ENCODE results near the gene PNLDC1.
A peak's percentile ranks its signal among the peaks of the same experiment; 100 is the strongest.

Gene PNLDC1

GRCh38 chr6:159837511-159837910 is 37.4 kb downstream of the PNLDC1 start:
- Histone ChIP-seq H3K9me3 (ENCODE audit: insufficient read depth, low read depth, low read length) (no peaks in the 10 kb centered on the region), H3K14ac (ENCODE audit: low read length) (no peak overlapping the region), H3K27me3 (ENCODE audit: insufficient read depth, low read length) (no peaks in the 10 kb centered on the region), H2BK120ac (ENCODE audit: insufficient read depth, low read length, poor library complexity) (no peak overlapping the region), H3K23ac (ENCODE audit: low read length) (no peak overlapping the region), H3K18ac (ENCODE audit: low read length) (no peak overlapping the region), H2BK12ac (ENCODE audit: low read length) (no peak overlapping the region), H3K36me3 (ENCODE audit: control insufficient read depth in 1 of 2, insufficient read depth in 2 of 2, low read length in 2 of 2) (no peaks in the 10 kb centered on the region), H3K79me2 (ENCODE audit: control insufficient read depth, insufficient read depth, low read length, poor library complexity) (no peaks in the 10 kb centered on the region), H3K79me1 (ENCODE audit: low read length) (no peaks in the 10 kb centered on the region), H3K27ac (ENCODE audit: low read depth, low read length) (no peak overlapping the region), H4K8ac (ENCODE audit: low read depth, low read length) (no peak overlapping the region), H3K9ac (ENCODE audit: low read length) (no peak overlapping the region), H3K4me3 (ENCODE audit: low read depth, low read length) (no peak overlapping the region), H2AFZ (ENCODE audit: insufficient read depth, low read length, poor library complexity) (no peak overlapping the region), H3K4me1 (ENCODE audit: control insufficient read depth in 1 of 2, insufficient read depth in 2 of 2, low read length in 2 of 2) (no peaks in the 10 kb centered on the region), H4K91ac (ENCODE audit: low read depth, low read length) (no peak overlapping the region), H3K4me2 (ENCODE audit: low read length) (no peak overlapping the region), H2AK5ac (ENCODE audit: low read length) (no peak overlapping the region), H4K12ac (ENCODE audit: low read depth, low read length) (no peak overlapping the region), H3K4ac (ENCODE audit: low read depth, low read length) (no peak overlapping the region), H2BK5ac (ENCODE audit: low read depth, low read length, poor library complexity) (no peak overlapping the region)
- no peak for DNase-seq
- no CpG with 5 or more reads among the region's 8 CpGs for WGBS (ENCODE audit: extremely low coverage, insufficient coverage, insufficient read length)

- Histone ChIP-seq H4K12ac (ENCODE audit: low read depth, low read length) (no peak overlapping the region), H2AK5ac (ENCODE audit: low read length) (no peak overlapping the region)
- DNase-seq = no peak
Measured at GRCh38 chr6:159838020-159838744, 38.1 kb downstream of the PNLDC1 start.

GRCh38 chr6:159842035-159842434 is 42.0 kb downstream of the PNLDC1 start:
- no peak overlapping the region for H2AK5ac ChIP-seq (ENCODE audit: low read length)
- no peak overlapping the region for H3K27ac ChIP-seq (ENCODE audit: low read depth, low read length)
- no peak overlapping the region for H2BK5ac ChIP-seq (ENCODE audit: low read depth, low read length, poor library complexity)
- H3K14ac ChIP-seq (ENCODE audit: low read length) = no peak overlapping the region
- H2BK12ac ChIP-seq (ENCODE audit: low read length) = no peak overlapping the region
- no CpG with 5 or more reads among the region's 4 CpGs for WGBS (ENCODE audit: extremely low coverage, insufficient coverage, insufficient read length)
- H3K9ac ChIP-seq (ENCODE audit: low read length) = no peak overlapping the region
- H2BK120ac ChIP-seq (ENCODE audit: insufficient read depth, low read length, poor library complexity) = no peak overlapping the region
- no peak overlapping the region for H3K4me2 ChIP-seq (ENCODE audit: low read length)
- H3K23ac ChIP-seq (ENCODE audit: low read length) = no peak overlapping the region
- no peak overlapping the region for H3K18ac ChIP-seq (ENCODE audit: low read length)
- no peaks in the 10 kb centered on the region for H3K36me3 ChIP-seq (ENCODE audit: control insufficient read depth in 1 of 2, insufficient read depth in 2 of 2, low read length in 2 of 2)
- DNase-seq = peak in 1 of 2 donors; percentile 57
- no peaks in the 10 kb centered on the region for H3K79me1 ChIP-seq (ENCODE audit: low read length)
- H2AFZ ChIP-seq (ENCODE audit: insufficient read depth, low read length, poor library complexity) = no peak overlapping the region
- H3K4me3 ChIP-seq (ENCODE audit: low read depth, low read length) = no peak overlapping the region
- H4K8ac ChIP-seq (ENCODE audit: low read depth, low read length) = no peak overlapping the region
- no peak overlapping the region for H3K4ac ChIP-seq (ENCODE audit: low read depth, low read length)
- no peak overlapping the region for H4K12ac ChIP-seq (ENCODE audit: low read depth, low read length)
- H4K91ac ChIP-seq (ENCODE audit: low read depth, low read length) = no peak overlapping the region
- no peaks in the 10 kb centered on the region for H3K9me3 ChIP-seq (ENCODE audit: insufficient read depth, low read depth, low read length)
- H3K4me1 ChIP-seq (ENCODE audit: control insufficient read depth in 1 of 2, insufficient read depth in 2 of 2, low read length in 2 of 2) = no peaks in the 10 kb centered on the region
- H3K27me3 ChIP-seq (ENCODE audit: insufficient read depth, low read length) = no peaks in the 10 kb centered on the region
- H3K79me2 ChIP-seq (ENCODE audit: control insufficient read depth, insufficient read depth, low read length, poor library complexity) = no peaks in the 10 kb centered on the region

More at GRCh38 chr6:159838020-159838744, 38.1 kb downstream of the PNLDC1 start:
- WGBS (ENCODE audit: extremely low coverage, insufficient coverage, insufficient read length) = no CpG with 5 or more reads among the region's 7 CpGs
- Histone ChIP-seq H3K27ac (ENCODE audit: low read depth, low read length) (no peak overlapping the region), H3K4ac (ENCODE audit: low read depth, low read length) (no peak overlapping the region), H3K27me3 (ENCODE audit: insufficient read depth, low read length) (no peaks in the 10 kb centered on the region), H3K36me3 (ENCODE audit: control insufficient read depth in 1 of 2, insufficient read depth in 2 of 2, low read length in 2 of 2) (no peaks in the 10 kb centered on the region), H2BK120ac (ENCODE audit: insufficient read depth, low read length, poor library complexity) (no peak overlapping the region), H3K18ac (ENCODE audit: low read length) (no peak overlapping the region), H3K14ac (ENCODE audit: low read length) (no peak overlapping the region), H3K4me2 (ENCODE audit: low read length) (no peak overlapping the region), H3K4me3 (ENCODE audit: low read depth, low read length) (no peak overlapping the region), H3K79me1 (ENCODE audit: low read length) (no peaks in the 10 kb centered on the region), H2BK12ac (ENCODE audit: low read length) (no peak overlapping the region), H3K79me2 (ENCODE audit: control insufficient read depth, insufficient read depth, low read length, poor library complexity) (no peaks in the 10 kb centered on the region), H2BK5ac (ENCODE audit: low read depth, low read length, poor library complexity) (no peak overlapping the region), H3K23ac (ENCODE audit: low read length) (no peak overlapping the region), H2AFZ (ENCODE audit: insufficient read depth, low read length, poor library complexity) (no peak overlapping the region), H3K4me1 (ENCODE audit: control insufficient read depth in 1 of 2, insufficient read depth in 2 of 2, low read length in 2 of 2) (no peaks in the 10 kb centered on the region), H3K9ac (ENCODE audit: low read length) (no peak overlapping the region), H4K91ac (ENCODE audit: low read depth, low read length) (no peak overlapping the region), H3K9me3 (ENCODE audit: insufficient read depth, low read depth, low read length) (no peaks in the 10 kb centered on the region), H4K8ac (ENCODE audit: low read depth, low read length) (no peak overlapping the region)

- Histone ChIP-seq H4K91ac (ENCODE audit: low read depth, low read length) (no peak overlapping the region), H3K14ac (ENCODE audit: low read length) (no peak overlapping the region), H4K12ac (ENCODE audit: low read depth, low read length) (no peak overlapping the region), H2AK5ac (ENCODE audit: low read length) (no peak overlapping the region), H3K79me2 (ENCODE audit: control insufficient read depth, insufficient read depth, low read length, poor library complexity) (no peaks in the 10 kb centered on the region), H3K4me1 (ENCODE audit: control insufficient read depth in 1 of 2, insufficient read depth in 2 of 2, low read length in 2 of 2) (no peaks in the 10 kb centered on the region), H3K4me3 (ENCODE audit: low read depth, low read length) (no peak overlapping the region), H3K27ac (ENCODE audit: low read depth, low read length) (no peak overlapping the region), H2BK12ac (ENCODE audit: low read length) (no peak overlapping the region), H3K9me3 (ENCODE audit: insufficient read depth, low read depth, low read length) (peaks cover 2% of the 10 kb centered on the region), H3K9ac (ENCODE audit: low read length) (no peak overlapping the region), H2AFZ (ENCODE audit: insufficient read depth, low read length, poor library complexity) (no peak overlapping the region), H3K18ac (ENCODE audit: low read length) (no peak overlapping the region), H3K27me3 (ENCODE audit: insufficient read depth, low read length) (no peaks in the 10 kb centered on the region), H3K4ac (ENCODE audit: low read depth, low read length) (no peak overlapping the region), H2BK120ac (ENCODE audit: insufficient read depth, low read length, poor library complexity) (no peak overlapping the region), H3K23ac (ENCODE audit: low read length) (no peak overlapping the region), H3K4me2 (ENCODE audit: low read length) (no peak overlapping the region), H2BK5ac (ENCODE audit: low read depth, low read length, poor library complexity) (no peak overlapping the region), H3K79me1 (ENCODE audit: low read length) (no peaks in the 10 kb centered on the region), H4K8ac (ENCODE audit: low read depth, low read length) (no peak overlapping the region), H3K36me3 (ENCODE audit: control insufficient read depth in 1 of 2, insufficient read depth in 2 of 2, low read length in 2 of 2) (no peaks in the 10 kb centered on the region)
- no CpG with 5 or more reads among the region's 13 CpGs for WGBS (ENCODE audit: extremely low coverage, insufficient coverage, insufficient read length)
- no peak for DNase-seq
Measured at GRCh38 chr6:159844737-159845645, 44.9 kb downstream of the PNLDC1 start.
